Neural cell (in vitro differentiated cells): ENCODE data around the gene NCR3LG1.

ENCODE experiments used
- CTCF ChIP-seq: fragments of 450-650 bp; IDR thresholded peaks from 2 replicates; pipeline ENCODE4 v1.5.1; 2014; ENCODE audit warnings: antibody characterized with exemption, mild to moderate bottlenecking, moderate library complexity; ENCODE audit not compliant: poor library complexity, severe bottlenecking
- RAD21 ChIP-seq: fragments of 450-650 bp; conservative IDR thresholded peaks from 2 replicates; pipeline ENCODE4 v1.6.1; 2014; ENCODE audit warnings: antibody characterized with exemption, mild to moderate bottlenecking, moderate library complexity

GRCh38 chr11:17386331-17387084, 34.9 kb downstream of the NCR3LG1 start:
- TF ChIP-seq CTCF, result peak; percentile 57
- no peak for TF ChIP-seq RAD21
